HG02610 (cell line): ENCODE data around the gene FOXF2.

Source experiments
- ATAC-seq: cut with Tn5 transposase; IDR thresholded peaks from one replicate; pipeline ENCODE4 v1.9.1; 2021; ENCODE audit warnings: mild to moderate bottlenecking, moderate library complexity; ENCODE audit not compliant: unreplicated experiment

Gene FOXF2

GRCh38 chr6:1378065-1379016, 11.0 kb upstream of the FOXF2 start:
- ATAC-seq, result no peak

- ATAC-seq, result no peak
These were observed 10.2 kb upstream of the FOXF2 start for GRCh38 chr6:1379017-1379787.

GRCh38 chr6:1379788-1380147, 9.6 kb upstream of the FOXF2 start:
- no peak for ATAC-seq

GRCh38 chr6:1380625-1381427, 8.6 kb upstream of the FOXF2 start:
- ATAC-seq, result no peak

- no peak for ATAC-seq
These were observed 7.7 kb upstream of the FOXF2 start for GRCh38 chr6:1381481-1382330.

- ATAC-seq, result no peak
These were observed 7.0 kb upstream of the FOXF2 start for GRCh38 chr6:1382331-1382882.

- no peak for ATAC-seq
These were observed 6.3 kb upstream of the FOXF2 start for GRCh38 chr6:1382883-1383728.

- ATAC-seq, result no peak
These were observed 5.4 kb upstream of the FOXF2 start for GRCh38 chr6:1383729-1384548.

GRCh38 chr6:1384549-1385128, 4.7 kb upstream of the FOXF2 start:
- ATAC-seq, result no peak

- ATAC-seq, result no peak
These were observed 4.0 kb upstream of the FOXF2 start for GRCh38 chr6:1385129-1386037.

GRCh38 chr6:1386038-1386709, 3.2 kb upstream of the FOXF2 start:
- ATAC-seq, result no peak

- no peak for ATAC-seq
These were observed 1.9 kb upstream of the FOXF2 start for GRCh38 chr6:1387538-1387875.

- ATAC-seq, result no peak
These were observed 1.3 kb upstream of the FOXF2 start for GRCh38 chr6:1387876-1388629.

GRCh38 chr6:1388630-1389368, 577 bp upstream of the FOXF2 start:
- ATAC-seq, result no peak
